H1 (cell line): ENCODE results near the gene CCER1. TPM values are rescaled to one million over a fixed set of nuclear protein-coding genes. Genes with fewer than 3 reads are reported as not detected.

Experiments used
- CTCF ChIA-PET: fragments of 300-600 bp; sonication (Branson Sonifier 250); formaldehyde crosslinking; loops from one replicate; lab custom pipeline; 2021; ENCODE audit not compliant: partially characterized antibody; lab: Charles Lee
- POLR2A ChIA-PET: fragments of 300-600 bp; sonication (Branson Sonifier 250); formaldehyde crosslinking; loops from one replicate; lab custom pipeline; 2021; ENCODE audit warnings: inconsistent platforms; ENCODE audit not compliant: partially characterized antibody; lab: Charles Lee
- DNase-seq, 2 experiments: peaks; one replicate each; pipeline versions ENCODE4 v3.0.0 to v3.0.0-alpha.2; 2010 to 2022; ENCODE audit warnings: low spot score in 2 of 2, low read depth in 1 of 2, mixed read lengths in 1 of 2
- FAIRE-seq: peaks from 2 replicates; lab custom pipeline; 2011; peaks lifted over from hg19 to GRCh38; lab: Jason Lieb, UNC
- H2AFZ ChIP-seq: 2 replicates; pipeline ENCODE4 v1.8.1; 2012; ENCODE audit warnings: low read length, inconsistent platforms
- H2AK5ac ChIP-seq: 2 replicates; pipeline ENCODE4 v1.6.1; 2013; ENCODE audit warnings: low read depth, low read length
- H2BK120ac ChIP-seq: replicated peaks from 2 replicates; pipeline ENCODE3; 2013; ENCODE audit warnings: low read depth, low read length, inconsistent platforms
- H2BK12ac ChIP-seq: 2 replicates; pipeline ENCODE4 v1.6.1; 2013; ENCODE audit warnings: low read depth, low read length
- H2BK15ac ChIP-seq: 2 replicates; pipeline ENCODE4 v1.6.1; 2013; ENCODE audit warnings: low read length
- H2BK20ac ChIP-seq: 2 replicates; pipeline ENCODE4 v1.6.1; 2013; ENCODE audit warnings: low read length
- H2BK5ac ChIP-seq: 2 replicates; pipeline ENCODE4 v1.6.1; 2013; ENCODE audit warnings: low read depth, low read length
- H3K14ac ChIP-seq: 2 replicates; pipeline ENCODE4 v1.6.1; 2013; ENCODE audit warnings: inconsistent platforms; ENCODE audit not compliant: insufficient read length
- H3K18ac ChIP-seq: 2 replicates; pipeline ENCODE4 v1.6.1; 2013; ENCODE audit warnings: low read length; ENCODE audit errors: extremely low read depth
- H3K23ac ChIP-seq: 2 replicates; pipeline ENCODE4 v1.6.1; 2013; ENCODE audit warnings: inconsistent platforms; ENCODE audit not compliant: insufficient read length
- H3K23me2 ChIP-seq: 2 replicates; pipeline ENCODE4 v1.6.1; 2013; ENCODE audit warnings: low read depth, low read length
- H3K27ac ChIP-seq: 2 replicates; pipeline ENCODE4 v1.6.1; 2011; ENCODE audit warnings: low read depth, low read length, inconsistent platforms
- H3K27me3 ChIP-seq, 4 experiments: replicated peaks in 1 of 4; 1 replicate in 1 of 4; 2 replicates in 3 of 4; pipeline versions ENCODE4 v1.6.1 to v1.8.1; 2011 to 2013; ENCODE audit warnings: low read length in 3 of 4, mild to moderate bottlenecking in 3 of 4, inconsistent platforms in 2 of 4, mixed read lengths in 2 of 4, moderate library complexity in 1 of 4; ENCODE audit not compliant: control insufficient read depth in 3 of 4, insufficient read depth in 3 of 4; ENCODE audit errors: extremely low read depth in 1 of 4
- H3K36me3 ChIP-seq, 4 experiments: 2 replicates each; pipeline versions ENCODE4 v1.6.1 to v1.8.1; 2011 to 2013; ENCODE audit warnings: mild to moderate bottlenecking in 4 of 4, low read length in 3 of 4, moderate library complexity in 2 of 4, control low read depth in 1 of 4, inconsistent platforms in 1 of 4; ENCODE audit not compliant: insufficient read depth in 4 of 4, control insufficient read depth in 2 of 4
- H3K4ac ChIP-seq: replicated peaks from 2 replicates; pipeline ENCODE3; 2013; ENCODE audit warnings: low read length, low read depth, mixed read lengths, inconsistent platforms; ENCODE audit not compliant: insufficient read length
- H3K4me1 ChIP-seq, 4 experiments: replicated peaks in 1 of 4; 1 replicate in 1 of 4; 2 replicates in 3 of 4; pipeline versions ENCODE4 v1.6.1 to v1.8.1; 2011 to 2013; ENCODE audit warnings: low read length in 3 of 4, inconsistent platforms in 2 of 4, mixed read lengths in 1 of 4; ENCODE audit not compliant: insufficient read depth in 4 of 4, control insufficient read depth in 3 of 4
- H3K4me2 ChIP-seq, 2 experiments: 2 replicates each; pipeline versions ENCODE4 v1.6.1 to v1.8.1; 2011 to 2013; ENCODE audit warnings: low read depth in 2 of 2, low read length in 2 of 2, control low read depth in 1 of 2, inconsistent platforms in 1 of 2, mild to moderate bottlenecking in 1 of 2; ENCODE audit not compliant: insufficient read depth in 1 of 2
- H3K4me3 ChIP-seq, 4 experiments: fragments of 200-600, 300-600 bp in 1 of 4; sonication (generic), shearing (Covaris generic), sonication (Bioruptor Twin) in 1 of 4; 2 replicates each; pipeline versions ENCODE4 v1.5.1 to v1.8.1; 2011 to 2016; ENCODE audit warnings: low read length in 4 of 4, low read depth in 3 of 4, control low read depth in 2 of 4, inconsistent platforms in 2 of 4, mild to moderate bottlenecking in 2 of 4, mixed read lengths in 1 of 4, moderate library complexity in 1 of 4; ENCODE audit not compliant: insufficient read depth in 2 of 4; ENCODE audit errors: extremely low read depth in 1 of 4
- H3K56ac ChIP-seq: replicated peaks from 2 replicates; pipeline ENCODE3; 2013; ENCODE audit warnings: low read depth, mild to moderate bottlenecking, mixed read lengths, low read length, inconsistent platforms; ENCODE audit not compliant: insufficient read length
- H3K79me1 ChIP-seq: 2 replicates; pipeline ENCODE4 v1.6.1; 2013; ENCODE audit warnings: low read depth, low read length, control low read depth
- H3K79me2 ChIP-seq, 2 experiments: 2 replicates each; pipeline versions ENCODE4 v1.6.1 to v1.8.1; 2012 to 2013; ENCODE audit warnings: low read length in 2 of 2, mild to moderate bottlenecking in 2 of 2, inconsistent platforms in 1 of 2; ENCODE audit not compliant: insufficient read depth in 2 of 2, control insufficient read depth in 1 of 2
- H3K9ac ChIP-seq, 4 experiments: replicated peaks in 1 of 4; 1 replicate in 1 of 4; 2 replicates in 3 of 4; pipeline versions ENCODE4 v1.6.1 to v1.8.1; 2011 to 2013; ENCODE audit warnings: low read depth in 3 of 4, low read length in 3 of 4, control low read depth in 2 of 4, mild to moderate bottlenecking in 2 of 4, moderate library complexity in 2 of 4, inconsistent platforms in 1 of 4; ENCODE audit errors: extremely low read depth in 1 of 4
- H3K9me3 ChIP-seq, 2 experiments: 2 replicates each; pipeline versions ENCODE4 v1.6.1 to v1.8.1; 2012 to 2013; ENCODE audit warnings: mild to moderate bottlenecking in 2 of 2, moderate library complexity in 2 of 2, control low read depth in 1 of 2, inconsistent platforms in 1 of 2, low read depth in 1 of 2, low read length in 1 of 2, mixed read lengths in 1 of 2; ENCODE audit not compliant: insufficient read depth in 2 of 2
- H4K20me1 ChIP-seq, 2 experiments: replicated peaks in 1 of 2; 2 replicates each; pipeline versions ENCODE3 to v1.8.1; 2011 to 2013; ENCODE audit warnings: inconsistent platforms in 2 of 2, low read length in 2 of 2, mild to moderate bottlenecking in 1 of 2; ENCODE audit not compliant: insufficient read depth in 2 of 2, control insufficient read depth in 1 of 2
- H4K5ac ChIP-seq: 2 replicates; pipeline ENCODE4 v1.6.1; 2013; ENCODE audit warnings: low read length, low read depth, mixed read lengths, inconsistent platforms; ENCODE audit not compliant: insufficient read length
- H4K8ac ChIP-seq: 2 replicates; pipeline ENCODE4 v1.8.0; 2013; ENCODE audit warnings: mild to moderate bottlenecking, moderate library complexity, low read length, inconsistent platforms; ENCODE audit not compliant: insufficient read depth; ENCODE audit errors: extremely low read depth
- H4K91ac ChIP-seq: replicated peaks from 2 replicates; pipeline ENCODE3; 2013; ENCODE audit warnings: low read length, mixed read lengths, inconsistent platforms; ENCODE audit not compliant: insufficient read length
- BCL11A ChIP-seq, 2 experiments: IDR thresholded peaks; one replicate each; pipeline ENCODE4 v1.6.1; 2011; ENCODE audit warnings: low read depth in 2 of 2, low read length in 2 of 2, mild to moderate bottlenecking in 2 of 2
- CBX8 ChIP-seq: fragments of 300-800, 300-1000 bp; sonication (generic); IDR thresholded peaks from 2 replicates; pipeline ENCODE4 v1.7.1; 2016; ENCODE audit warnings: low read depth, low read length, borderline replicate concordance
- CEBPB ChIP-seq: IDR thresholded peaks from 2 replicates; pipeline ENCODE4 v1.6.1; 2012; ENCODE audit warnings: low read depth, low read length
- SIN3A ChIP-seq, 2 experiments: IDR thresholded peaks in 1 of 2; conservative IDR thresholded peaks in 1 of 2; 2 replicates each; pipeline ENCODE4 v1.6.1; 2011 to 2012; ENCODE audit warnings: low read length in 2 of 2, improper control_type of control experiment in 1 of 2, low read depth in 1 of 2, mild to moderate bottlenecking in 1 of 2
- SUZ12 ChIP-seq: fragments of 200-600 bp; sonication (generic); IDR thresholded peaks from 2 replicates; pipeline ENCODE4 v1.6.1; 2012; ENCODE audit warnings: mild to moderate bottlenecking, inconsistent platforms, low read length, moderate library complexity, mixed read lengths
- WGBS, 2 experiments: shearing (Covaris generic) in 1 of 2; methylation state at CpG; one replicate each; pipeline versions ENCODE4 v1.1.6 to v1.1.7; 2013 to 2015; ENCODE audit warnings: low lambda C conversion rate in 2 of 2, mixed read lengths in 2 of 2, inconsistent platforms in 1 of 2, low coverage in 1 of 2, missing lambda C conversion rate in 1 of 2; ENCODE audit not compliant: insufficient replicate concordance in 2 of 2, insufficient coverage in 1 of 2, insufficient read length in 1 of 2; ENCODE audit errors: extremely low coverage in 1 of 2, missing lambda C conversion rate in 1 of 2; 5-methylcytosine and 5-hydroxymethylcytosine counted together
- polyA plus RNA-seq, 7 experiments: library from polyadenylated mRNA; depleted of rRNA in 3 of 7; stranded (reverse) in 5 of 7; unstranded in 2 of 7; fragments of >200 nt in 5 of 7; fragments of 200-250 nt in 2 of 7; gene quantifications; 1 replicate in 5 of 7; 2 replicates in 1 of 7; 4 replicates in 1 of 7; pipeline versions ENCODE4 v1.2.1 to v1.2.3, GENCODE V29; 2011 to 2013; ENCODE audit warnings: missing spikeins in 2 of 7, mixed read lengths in 2 of 7
- total RNA-seq: library from RNA; stranded (reverse); fragmentation: NEBNext Ultra II Directional; extraction: Animal tissue kit (Norgen Biotek cat#: 25700); gene quantifications from 2 replicates; pipeline ENCODE4 v1.2.1, GENCODE V29; 2021

The CCER1 gene
- total and polyA plus RNA-seq, 2 of the 8 experiments (the other 6 are each of a cell fraction or from before 2014, with no cell fraction given) = not detected

DNA sequence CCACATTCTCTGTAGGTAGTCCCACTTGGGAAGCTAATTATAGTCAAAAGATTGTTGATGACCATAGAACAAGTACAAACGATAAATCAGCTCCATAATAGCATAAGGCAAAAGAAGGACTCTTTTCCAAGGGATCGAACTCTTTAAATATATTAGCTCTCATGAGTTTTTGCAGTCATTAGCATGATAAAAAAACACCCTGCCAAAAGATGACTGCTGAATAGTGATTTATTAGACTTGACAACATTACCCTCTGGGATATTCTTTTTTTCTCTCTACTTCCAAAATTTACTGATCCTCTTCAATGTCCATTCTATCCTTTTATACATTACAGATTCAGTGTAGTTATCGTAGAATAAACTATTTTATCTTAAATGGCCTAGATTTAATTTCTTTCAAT, 35.6 kb upstream of the CCER1 start:
- POLR2A ChIA-PET = no interaction called here
- Histone ChIP-seq H3K4me3 (no peak overlapping the region), H3K4me1 (peaks cover 0 to 2% (median 0%) of the 10 kb centered on the region in 4 experiments; a peak in 1 of 7 replicates), H2BK20ac (no peak overlapping the region), H4K91ac (no peak overlapping the region), H3K14ac (no peak overlapping the region)
- no peak for DNase-seq
- no peak for TF ChIP-seq CBX8
- no peak for TF ChIP-seq SUZ12
- no peak for TF ChIP-seq CEBPB
- no peak for TF ChIP-seq BCL11A (IDR thresholded peaks at IDR 0.05; ENCODE audit: low read depth in 2 of 2, low read length in 2 of 2)
- TF ChIP-seq SIN3A (conservative IDR thresholded peaks at IDR 0.05 in 1 of 2, IDR thresholded peaks at IDR 0.05 in 1 of 2; ENCODE audit: low read depth in 1 of 2, low read length in 2 of 2) = no peak
- TF ChIP-seq, all 59 proteins: peak for 0
- no peaks in the 10 kb centered on the region for H3K23me2 ChIP-seq
- H3K23ac ChIP-seq = no peak overlapping the region
- H2BK15ac ChIP-seq = no peak overlapping the region
- H3K79me1 ChIP-seq = no peaks in the 10 kb centered on the region
- H4K8ac ChIP-seq = no peak overlapping the region
- no peaks in the 10 kb centered on the region for H3K79me2 ChIP-seq
- H3K9ac ChIP-seq = no peak overlapping the region
- CTCF ChIA-PET = interaction anchor here (1.2 kb wide), 1 partner anchor 254 kb away, joined by 3 read pairs; no protein-coding TSS in a partner anchor
- peaks cover 7 to 14% of the 10 kb centered on the region in 2 experiments for H3K9me3 ChIP-seq
- no peak overlapping the region for H3K27ac ChIP-seq
- FAIRE-seq = no peak
- H2BK5ac ChIP-seq = no peak overlapping the region
- H3K27me3 ChIP-seq = peaks cover 4 to 12% (median 9%) of the 10 kb centered on the region in 4 experiments; a peak in 6 of 7 replicates
- no peak overlapping the region for H3K4me2 ChIP-seq
- H3K18ac ChIP-seq = no peak overlapping the region
- H2AK5ac ChIP-seq = no peak overlapping the region
- no peak overlapping the region for H3K56ac ChIP-seq
- no peaks in the 10 kb centered on the region for H3K36me3 ChIP-seq
- no peaks in the 10 kb centered on the region for H4K20me1 ChIP-seq
- H2AFZ ChIP-seq = no peak overlapping the region
- no peak overlapping the region for H2BK12ac ChIP-seq
- H3K4ac ChIP-seq = no peak overlapping the region
- H2BK120ac ChIP-seq = no peak overlapping the region
- no peak overlapping the region for H4K5ac ChIP-seq
- WGBS, 2 experiments = 65% methylated on average over 3 of the region's 3 CpGs; no CpG with 5 or more reads in 1 of the 2 experiments
